ENCODE measurements around the gene PAPPA2. TPM values are rescaled to one million over a fixed set of nuclear protein-coding genes. Genes with fewer than 3 reads are reported as not detected.
A peak's percentile ranks its signal among the peaks of the same experiment; 100 is the strongest.

The PAPPA2 gene
- total RNA-seq, 6 experiments from 2014 or later, result 0.53 to 14.8 (median 2.9) TPM

- TF ChIP-seq, protein P1, sequence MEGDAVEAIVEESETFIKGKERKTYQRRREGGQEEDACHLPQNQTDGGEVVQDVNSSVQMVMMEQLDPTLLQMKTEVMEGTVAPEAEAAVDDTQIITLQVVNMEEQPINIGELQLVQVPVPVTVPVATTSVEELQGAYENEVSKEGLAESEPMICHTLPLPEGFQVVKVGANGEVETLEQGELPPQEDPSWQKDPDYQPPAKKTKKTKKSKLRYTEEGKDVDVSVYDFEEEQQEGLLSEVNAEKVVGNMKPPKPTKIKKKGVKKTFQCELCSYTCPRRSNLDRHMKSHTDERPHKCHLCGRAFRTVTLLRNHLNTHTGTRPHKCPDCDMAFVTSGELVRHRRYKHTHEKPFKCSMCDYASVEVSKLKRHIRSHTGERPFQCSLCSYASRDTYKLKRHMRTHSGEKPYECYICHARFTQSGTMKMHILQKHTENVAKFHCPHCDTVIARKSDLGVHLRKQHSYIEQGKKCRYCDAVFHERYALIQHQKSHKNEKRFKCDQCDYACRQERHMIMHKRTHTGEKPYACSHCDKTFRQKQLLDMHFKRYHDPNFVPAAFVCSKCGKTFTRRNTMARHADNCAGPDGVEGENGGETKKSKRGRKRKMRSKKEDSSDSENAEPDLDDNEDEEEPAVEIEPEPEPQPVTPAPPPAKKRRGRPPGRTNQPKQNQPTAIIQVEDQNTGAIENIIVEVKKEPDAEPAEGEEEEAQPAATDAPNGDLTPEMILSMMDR (IDR thresholded peaks at IDR 0.05), result no peak
- TF ChIP-seq POLR2A (IDR thresholded peaks at IDR 0.05), result no peak
- Histone ChIP-seq H3K4me3 (no peak overlapping the region), H3K27ac (no peak overlapping the region), H3K27me3 (no peaks in the 10 kb centered on the region), H3K4me1 (peaks cover 0 to 12% (median 2%) of the 10 kb centered on the region in 4 donors), H3K9me3 (no peaks in the 10 kb centered on the region), H3K36me3 (no peaks in the 10 kb centered on the region)
- WGBS (ENCODE audit: insufficient coverage, low coverage, low lambda C conversion rate, missing lambda C conversion rate), result 21% methylated on average over 4 of the region's 4 CpGs
- intact Hi-C loops (cut with DNase I), result no loop called here
- no peak for DNase-seq
- ATAC-seq, result peak in 1 of 4 donors; percentile 85
Measured at GRCh38 chr1:176773038-176773437, 310.1 kb downstream of the PAPPA2 start.

- no peak for TF ChIP-seq POLR2A (IDR thresholded peaks at IDR 0.05)
- TF ChIP-seq, protein P1 (IDR thresholded peaks at IDR 0.05), result no peak
Measured at GRCh38 chr1:176774224-176774623, 311.2 kb downstream of the PAPPA2 start.

DNA sequence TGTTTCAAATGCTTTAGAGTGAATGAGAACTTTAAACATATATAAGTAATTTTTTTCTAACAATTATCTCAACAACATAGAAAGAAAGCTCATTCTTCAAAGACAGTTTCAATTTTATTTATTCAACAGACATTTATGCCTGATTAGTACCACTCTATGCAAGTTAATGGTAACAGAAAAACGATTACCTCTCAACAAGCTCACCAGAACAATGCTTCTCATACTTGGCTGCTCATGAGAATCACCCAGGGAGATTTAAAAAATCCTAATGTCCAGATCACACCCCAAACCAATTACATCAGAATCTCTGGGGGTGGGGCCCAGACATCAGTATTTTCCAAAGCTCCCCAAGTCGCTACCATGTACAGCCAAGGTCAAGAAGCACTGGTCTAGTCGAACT is 312.4 kb downstream of the PAPPA2 start:
- TF ChIP-seq, protein P1 (IDR thresholded peaks at IDR 0.05), result no peak
- TF ChIP-seq POLR2A (IDR thresholded peaks at IDR 0.05), result no peak
- intact Hi-C loops (cut with DNase I), result no loop called here
- no peak overlapping the region for H3K4me3 ChIP-seq
- no peaks in the 10 kb centered on the region for H3K27me3 ChIP-seq
- no peaks in the 10 kb centered on the region for H3K4me1 ChIP-seq
- ATAC-seq, result no peak
- H3K9me3 ChIP-seq, result no peaks in the 10 kb centered on the region
- no peak overlapping the region for H3K27ac ChIP-seq
- H3K36me3 ChIP-seq, result no peaks in the 10 kb centered on the region
- DNase-seq, result no peak
- WGBS (ENCODE audit: insufficient coverage, low coverage, low lambda C conversion rate, missing lambda C conversion rate), result 65% methylated on average over 3 of the region's 3 CpGs

More at GRCh38 chr1:176774224-176774623, 311.2 kb downstream of the PAPPA2 start:
- no peak overlapping the region for H3K27ac ChIP-seq
- no peaks in the 10 kb centered on the region for H3K9me3 ChIP-seq
- no peaks in the 10 kb centered on the region for H3K36me3 ChIP-seq
- WGBS (ENCODE audit: insufficient coverage, low coverage, low lambda C conversion rate, missing lambda C conversion rate), result 57% methylated on average over 4 of the region's 4 CpGs
- H3K4me1 ChIP-seq, result peaks cover 0 to under 1% (median 0%) of the 10 kb centered on the region in 4 donors
- ATAC-seq (no peak), DNase-seq (no peak)
- no peak overlapping the region for H3K4me3 ChIP-seq
- H3K27me3 ChIP-seq, result no peaks in the 10 kb centered on the region
- intact Hi-C loops (cut with DNase I), result no loop called here

GRCh38 chr1:176775996-176776395 is 313.0 kb downstream of the PAPPA2 start:
- DNase-seq, result no peak
- Histone ChIP-seq H3K36me3 (no peaks in the 10 kb centered on the region), H3K27me3 (no peaks in the 10 kb centered on the region), H3K4me3 (no peak overlapping the region), H3K4me1 (no peaks in the 10 kb centered on the region), H3K9me3 (no peaks in the 10 kb centered on the region), H3K27ac (no peak overlapping the region)
- TF ChIP-seq, protein P1 (IDR thresholded peaks at IDR 0.05), result no peak
- no peak for TF ChIP-seq POLR2A (IDR thresholded peaks at IDR 0.05)
- WGBS (ENCODE audit: insufficient coverage, low coverage, low lambda C conversion rate, missing lambda C conversion rate), result 48% methylated on average over 3 of the region's 3 CpGs
- no peak for ATAC-seq
- intact Hi-C loops (cut with DNase I), result no loop called here

DNA sequence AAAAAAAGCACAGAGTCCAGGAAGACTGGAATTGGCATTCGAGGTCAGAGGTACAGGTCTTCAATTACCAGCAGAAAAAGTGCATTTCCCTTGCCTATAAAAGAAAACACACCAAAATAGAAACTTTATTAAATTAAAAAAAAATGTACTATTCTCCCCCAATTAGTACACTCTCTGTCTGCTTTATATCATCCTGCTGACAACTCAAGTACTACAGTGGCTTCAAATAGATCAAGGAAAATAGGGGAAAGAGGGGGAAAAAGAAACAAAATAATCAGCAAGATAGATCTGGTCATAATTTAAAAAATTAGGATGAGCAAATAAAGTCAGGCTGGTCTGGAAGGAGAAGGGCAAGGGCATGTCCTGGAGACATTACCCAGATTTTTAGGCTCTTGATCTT is 315.1 kb downstream of the PAPPA2 start:
- no peak for ATAC-seq
- intact Hi-C loops (cut with DNase I), result no loop called here
- Histone ChIP-seq H3K4me3 (no peak overlapping the region), H3K9me3 (no peaks in the 10 kb centered on the region), H3K4me1 (no peaks in the 10 kb centered on the region), H3K36me3 (no peaks in the 10 kb centered on the region), H3K27ac (no peak overlapping the region), H3K27me3 (no peaks in the 10 kb centered on the region)
- WGBS (ENCODE audit: insufficient coverage, low coverage, low lambda C conversion rate, missing lambda C conversion rate), result 25% methylated on average over 1 of the region's 1 CpG
- TF ChIP-seq, protein P1 (IDR thresholded peaks at IDR 0.05), result no peak
- no peak for TF ChIP-seq POLR2A (IDR thresholded peaks at IDR 0.05)
- DNase-seq, result no peak

Measured in right lobe of liver (tissue), 6 donors.